NCI-H82 treated with DMSO at 0.1 percent for 48 hours (cell line): ENCODE measurements around the gene PDS5B.
"Not testable (repeated sequence)": the region's sequence is repeated elsewhere in the genome, so short reads cannot be mapped to it uniquely, and the experiment has no call there.

ENCODE experiments used
- DNase-seq: peaks from one replicate; lab custom pipeline; 2025; ENCODE audit not compliant: unreplicated experiment; lab: John Stamatoyannopoulos, UW

The PDS5B gene

GRCh38 chr13:32645854-32646253 is 59.6 kb downstream of the PDS5B start:
- DNase-seq, result no peak

GRCh38 chr13:32647926-32648325 is 61.7 kb downstream of the PDS5B start:
- no peak for DNase-seq

GRCh38 chr13:32650705-32651311 is 64.6 kb downstream of the PDS5B start:
- peak; percentile 46 for DNase-seq

GRCh38 chr13:32657309-32657708 is 71.1 kb downstream of the PDS5B start:
- DNase-seq, result no peak

- no peak for DNase-seq
Observed at GRCh38 chr13:32659736-32660135, 73.5 kb downstream of the PDS5B start.

GRCh38 chr13:32660227-32660626 is 74.0 kb downstream of the PDS5B start:
- DNase-seq, result no peak

GRCh38 chr13:32661685-32662084 is 75.4 kb downstream of the PDS5B start:
- DNase-seq, result no peak

- DNase-seq, result no peak
Observed at GRCh38 chr13:32663660-32664059, 77.4 kb downstream of the PDS5B start.

GRCh38 chr13:32666990-32667571 is 80.8 kb downstream of the PDS5B start:
- DNase-seq, result no peak

- DNase-seq, result peak; percentile 37
Observed at GRCh38 chr13:32669030-32669646, 82.9 kb downstream of the PDS5B start.

- DNase-seq, result no peak
Observed at GRCh38 chr13:32674503-32674902, 88.3 kb downstream of the PDS5B start.

GRCh38 chr13:32676242-32676641 is 90.0 kb downstream of the PDS5B start:
- DNase-seq, result no peak

- no peak for DNase-seq
Observed at GRCh38 chr13:32682130-32682529, 95.9 kb downstream of the PDS5B start.

- no peak for DNase-seq
Observed at GRCh38 chr13:32682740-32683139, 96.5 kb downstream of the PDS5B start.

- no peak for DNase-seq
Observed at GRCh38 chr13:32687275-32687674, 101.0 kb downstream of the PDS5B start.

GRCh38 chr13:32695602-32696250 is 109.5 kb downstream of the PDS5B start:
- DNase-seq, result no peak

GRCh38 chr13:32707471-32707870 is 121.2 kb downstream of the PDS5B start:
- no peak for DNase-seq

- DNase-seq, result no peak
Observed at GRCh38 chr13:32713397-32713796, 127.1 kb downstream of the PDS5B start.

- not testable (repeated sequence) for DNase-seq
Observed at GRCh38 chr13:32716201-32716600, 129.9 kb downstream of the PDS5B start.

- no peak for DNase-seq
Observed at GRCh38 chr13:32720026-32720425, 133.8 kb downstream of the PDS5B start.

GRCh38 chr13:32721131-32722034 is 135.1 kb downstream of the PDS5B start:
- not testable (repeated sequence) for DNase-seq
